Fibroblast of upper back skin (primary cell): Measurements from ENCODE around the gene FMN2.
"Not testable (repeated sequence)": the region's sequence is repeated elsewhere in the genome, so short reads cannot be mapped to it uniquely, and the experiment has no call there.

Experiments used
- DNase-seq: peaks from one replicate; pipeline ENCODE4 v3.0.0-alpha.2; 2013

FMN2 gene

GRCh38 chr1:240385985-240386978 is 294.6 kb downstream of the FMN2 start:
- peak; percentile 98 for DNase-seq

DNA sequence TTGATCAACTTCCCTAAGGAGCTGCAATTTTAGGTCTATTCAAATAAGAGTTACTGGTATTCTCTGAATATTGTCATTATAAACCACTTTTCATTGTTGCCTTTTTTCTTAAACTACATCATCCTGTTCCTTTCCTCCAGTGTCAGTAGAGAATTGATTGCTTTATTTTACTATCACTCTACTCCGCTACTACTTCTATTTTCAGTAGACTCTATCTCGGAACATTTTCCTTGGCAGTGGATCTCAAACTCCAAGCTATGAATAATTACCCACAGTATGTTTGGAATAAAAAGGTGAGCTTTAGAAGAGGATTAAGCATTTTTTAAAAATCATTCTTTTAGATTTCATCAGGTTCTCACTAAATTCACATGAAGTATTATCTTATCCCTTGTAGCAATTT is 295.4 kb downstream of the FMN2 start:
- peak; percentile 63 for DNase-seq

DNA sequence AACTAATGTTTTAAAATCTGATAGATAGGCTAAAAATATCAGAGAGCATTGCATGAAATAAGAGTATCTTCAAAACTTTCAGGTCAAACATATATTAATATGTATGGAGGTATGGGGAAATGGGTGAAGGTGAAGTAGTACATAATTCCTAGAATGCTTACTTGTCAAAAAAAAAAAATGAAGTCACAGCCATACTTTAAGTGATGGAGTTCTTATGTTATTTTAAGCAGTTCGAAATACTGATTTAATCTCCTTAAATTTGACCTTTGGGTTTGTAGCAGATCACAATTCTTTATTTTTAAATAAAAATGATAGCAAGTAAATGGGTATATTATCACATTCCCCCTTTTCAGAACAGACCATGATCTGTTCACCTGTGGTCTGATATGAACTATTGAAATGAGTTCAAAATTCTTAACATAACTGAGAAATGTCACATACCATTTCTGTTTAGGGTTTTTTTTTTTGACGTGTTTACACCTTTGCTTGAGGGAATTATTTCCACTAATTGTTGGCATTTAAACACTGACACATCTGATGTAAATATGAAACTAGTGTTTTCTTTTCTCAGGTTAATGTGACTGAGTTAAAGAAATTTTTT is 300.1 kb downstream of the FMN2 start:
- no peak for DNase-seq

DNA sequence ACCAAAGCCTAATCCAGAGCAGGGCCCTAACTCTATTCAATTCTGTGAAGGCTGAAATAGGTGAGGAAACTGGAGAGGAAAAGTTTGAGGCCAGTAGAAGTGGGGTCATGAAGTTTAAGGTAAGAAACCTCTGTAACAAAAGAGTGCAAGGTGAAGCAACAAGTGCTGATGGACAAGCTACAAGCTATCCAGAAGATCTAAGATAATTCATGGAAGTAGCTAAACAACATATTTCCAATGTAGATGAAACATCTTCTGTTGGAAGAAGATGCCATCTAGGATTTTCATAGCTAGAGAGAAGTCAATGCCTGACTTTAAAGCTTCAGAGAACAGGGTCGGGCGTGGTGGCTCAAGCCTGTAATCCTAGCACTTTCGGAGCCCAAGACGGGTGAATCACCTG is 302.7 kb downstream of the FMN2 start:
- no peak for DNase-seq

GRCh38 chr1:240395336-240395735 is 303.7 kb downstream of the FMN2 start:
- peak; percentile 84 for DNase-seq

- DNase-seq = peak; percentile 93
These were observed 307.7 kb downstream of the FMN2 start for GRCh38 chr1:240399381-240399780.

GRCh38 chr1:240401731-240402130 is 310.0 kb downstream of the FMN2 start:
- no peak for DNase-seq

- peak; percentile 65 for DNase-seq
These were observed 310.6 kb downstream of the FMN2 start for GRCh38 chr1:240402326-240402725.

DNA sequence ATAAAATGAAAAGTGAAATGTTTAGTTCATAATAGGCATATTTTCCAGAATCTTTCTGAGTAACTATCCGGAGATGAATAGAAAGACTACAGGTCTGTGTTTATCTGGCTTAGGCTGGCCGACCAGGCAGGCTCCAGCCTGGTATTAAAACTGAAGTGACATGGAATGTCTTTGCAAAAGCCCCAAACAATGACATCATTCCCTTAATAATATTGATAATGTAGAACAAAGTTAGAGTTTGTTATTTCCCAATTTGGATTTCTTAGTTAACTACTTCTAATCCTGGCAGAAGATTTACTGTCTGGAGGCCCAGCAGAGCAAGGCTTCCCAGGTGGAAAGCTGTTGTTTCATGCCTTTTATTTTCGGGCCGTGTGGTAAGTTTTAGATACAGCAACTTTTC is 312.6 kb downstream of the FMN2 start:
- DNase-seq = no peak

GRCh38 chr1:240405751-240406150 is 314.1 kb downstream of the FMN2 start:
- no peak for DNase-seq

GRCh38 chr1:240407407-240407806 is 315.7 kb downstream of the FMN2 start:
- DNase-seq = no peak

DNA sequence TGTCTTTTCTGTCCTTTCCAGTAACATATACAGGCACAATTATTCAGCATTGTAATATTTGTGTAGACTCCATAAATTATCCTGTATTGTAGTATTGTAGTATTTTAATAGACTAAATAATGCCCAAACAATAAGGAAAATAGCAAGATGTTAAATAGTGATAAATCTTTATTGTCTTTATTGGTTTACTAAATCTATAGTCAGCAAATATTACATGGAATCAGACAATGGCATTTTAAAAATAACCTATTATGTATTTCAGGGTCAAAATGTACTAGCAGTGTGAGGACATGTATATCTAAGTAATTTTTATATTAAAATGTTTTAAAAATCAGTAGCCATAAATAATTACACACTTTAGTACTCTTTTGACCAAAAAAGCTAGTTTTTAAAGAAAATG is 317.9 kb downstream of the FMN2 start:
- DNase-seq = no peak

DNA sequence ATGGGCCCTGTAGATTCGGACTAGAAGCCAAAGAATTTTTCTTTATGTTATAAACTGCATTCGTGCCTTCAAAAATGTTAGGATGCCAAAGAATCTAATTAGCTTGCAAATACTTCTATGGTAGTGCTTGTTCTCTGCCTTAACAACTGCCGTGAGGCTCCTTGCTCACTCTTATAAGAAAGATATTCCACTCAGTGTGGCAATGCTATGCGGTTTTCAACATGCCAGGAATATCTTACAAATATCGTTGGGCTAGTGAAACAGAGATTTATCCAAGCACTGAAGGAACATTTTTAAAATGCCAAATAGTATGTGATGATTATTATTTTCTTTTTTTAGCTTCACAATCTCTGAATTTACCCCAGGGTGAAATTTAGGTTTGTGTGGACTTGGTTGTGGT is 322.0 kb downstream of the FMN2 start:
- DNase-seq = peak; percentile 70

- DNase-seq = peak; percentile 91
These were observed 322.6 kb downstream of the FMN2 start for GRCh38 chr1:240414237-240414636.

- not testable (repeated sequence) for DNase-seq
These were observed 323.3 kb downstream of the FMN2 start for GRCh38 chr1:240415011-240415410.

GRCh38 chr1:240415532-240415931 is 323.8 kb downstream of the FMN2 start:
- peak; percentile 30 for DNase-seq

GRCh38 chr1:240417317-240417716 is 325.6 kb downstream of the FMN2 start:
- DNase-seq = no peak

DNA sequence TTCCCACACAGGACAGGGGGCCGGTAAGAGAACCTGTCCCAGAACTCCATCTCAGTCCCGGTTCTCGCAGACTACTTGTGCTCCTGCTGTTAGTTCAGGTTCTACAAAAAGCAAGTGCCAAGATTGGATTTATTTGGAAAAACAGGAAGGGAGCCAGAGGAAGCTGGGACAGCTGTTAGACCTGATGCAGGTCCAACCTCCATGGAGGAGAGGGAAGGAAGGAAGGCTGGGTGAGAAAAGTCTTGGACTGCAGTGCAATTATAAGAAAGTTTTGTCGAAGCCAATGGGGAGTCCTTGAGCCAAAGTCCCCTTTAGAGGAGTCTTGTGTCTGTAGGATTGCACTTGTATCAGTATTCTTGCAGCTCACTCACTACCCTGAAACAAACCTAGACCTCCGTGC is 329.1 kb downstream of the FMN2 start:
- DNase-seq = no peak

DNA sequence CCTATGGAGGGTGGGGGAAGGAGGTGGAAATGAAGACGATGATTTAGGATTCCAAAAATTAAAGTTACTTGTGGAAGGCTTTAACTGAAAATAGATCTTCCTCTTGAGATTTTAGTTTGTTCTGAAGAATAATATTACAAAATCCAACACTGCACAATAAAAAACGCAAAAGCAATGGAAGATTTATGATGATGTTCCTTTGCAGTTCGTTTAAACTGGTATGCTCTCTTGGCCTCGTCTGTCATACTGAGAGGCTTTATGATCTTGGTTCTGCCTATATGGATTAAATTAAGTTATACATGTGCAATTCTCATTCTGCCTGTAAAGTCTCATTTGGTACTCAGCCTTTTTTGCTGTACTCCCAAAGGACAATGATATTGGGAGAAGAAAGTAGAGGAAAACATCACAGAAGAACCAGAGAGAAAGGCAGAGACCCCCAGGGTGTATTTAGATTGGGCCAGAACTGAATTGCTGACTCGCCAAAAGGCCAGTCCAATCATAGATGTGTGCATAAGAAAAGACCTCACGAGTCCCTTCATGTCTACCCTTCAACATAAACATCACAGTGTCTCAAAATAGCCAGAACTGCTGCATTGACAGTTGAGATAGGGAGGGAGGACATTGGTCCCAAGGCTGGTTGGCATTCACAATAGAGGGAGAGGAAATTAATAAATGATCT is 331.7 kb downstream of the FMN2 start:
- no peak for DNase-seq

- DNase-seq = peak; percentile 8
These were observed 333.2 kb downstream of the FMN2 start for GRCh38 chr1:240424740-240425464.

DNA sequence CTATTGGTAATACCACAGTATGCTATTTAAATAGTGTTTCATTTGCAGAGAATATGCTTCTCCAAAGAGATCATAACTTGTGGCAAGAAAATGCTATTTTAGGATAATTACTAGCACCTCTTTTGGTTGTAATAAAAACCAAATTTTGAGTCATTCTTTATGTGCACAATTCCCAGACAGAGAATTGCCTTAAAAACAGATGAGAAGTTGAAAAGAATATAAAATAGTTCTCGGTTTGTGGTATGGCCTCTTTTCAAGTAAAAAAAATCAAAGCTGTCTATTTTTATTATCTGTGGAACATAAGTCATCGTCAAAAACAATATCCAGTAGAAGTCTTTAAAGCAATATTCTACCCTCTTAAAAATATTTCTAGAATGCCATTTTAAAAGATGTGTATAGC is 334.4 kb downstream of the FMN2 start:
- peak; percentile 58 for DNase-seq

DNA sequence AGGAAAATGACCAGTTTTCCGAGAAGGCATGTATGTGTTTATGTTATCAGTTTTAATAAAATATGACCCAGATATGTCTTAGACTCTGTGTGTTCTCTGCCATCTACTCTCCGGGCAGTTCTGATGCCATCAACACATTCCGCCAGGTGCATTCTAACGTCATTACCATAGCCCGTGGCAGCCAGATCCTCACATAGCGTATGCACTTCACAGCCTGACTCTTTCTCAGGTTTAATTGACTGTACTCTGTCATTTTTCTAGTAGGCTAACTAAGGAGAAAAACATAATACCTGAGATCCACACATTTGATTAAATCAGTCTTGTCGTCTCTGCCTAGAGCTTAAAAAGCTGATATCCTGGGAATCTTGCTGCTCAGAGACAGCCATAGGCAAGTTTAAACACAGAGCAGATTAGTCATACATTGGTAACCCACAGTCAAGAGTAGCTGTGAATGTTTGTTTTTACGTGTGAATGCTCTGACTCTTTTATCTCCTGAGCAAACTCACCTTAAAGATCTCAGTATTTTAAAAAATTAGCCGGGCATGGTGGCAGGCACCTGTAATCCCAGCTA is 344.4 kb downstream of the FMN2 start:
- DNase-seq = no peak

- peak; percentile 19 for DNase-seq
These were observed 350.0 kb downstream of the FMN2 start for GRCh38 chr1:240441669-240442068.
